H1 (cell line): ENCODE results near the gene CCDC144A. TPM values are rescaled to one million over a fixed set of nuclear protein-coding genes. Genes with fewer than 3 reads are reported as not detected.

Source experiments
- CTCF ChIA-PET: fragments of 300-600 bp; sonication (Branson Sonifier 250); formaldehyde crosslinking; loops from one replicate; lab custom pipeline; 2021; ENCODE audit not compliant: partially characterized antibody; lab: Charles Lee
- POLR2A ChIA-PET: fragments of 300-600 bp; sonication (Branson Sonifier 250); formaldehyde crosslinking; loops from one replicate; lab custom pipeline; 2021; ENCODE audit warnings: inconsistent platforms; ENCODE audit not compliant: partially characterized antibody; lab: Charles Lee
- DNase-seq, 2 experiments: peaks; one replicate each; pipeline versions ENCODE4 v3.0.0 to v3.0.0-alpha.2; 2010 to 2022; ENCODE audit warnings: low spot score in 2 of 2, low read depth in 1 of 2, mixed read lengths in 1 of 2
- FAIRE-seq: peaks from 2 replicates; lab custom pipeline; 2011; peaks lifted over from hg19 to GRCh38; lab: Jason Lieb, UNC
- H2AFZ ChIP-seq: 2 replicates; pipeline ENCODE4 v1.8.1; 2012; ENCODE audit warnings: low read length, inconsistent platforms
- H2AK5ac ChIP-seq: 2 replicates; pipeline ENCODE4 v1.6.1; 2013; ENCODE audit warnings: low read depth, low read length
- H2BK120ac ChIP-seq: replicated peaks from 2 replicates; pipeline ENCODE3; 2013; ENCODE audit warnings: low read depth, low read length, inconsistent platforms
- H2BK12ac ChIP-seq: 2 replicates; pipeline ENCODE4 v1.6.1; 2013; ENCODE audit warnings: low read depth, low read length
- H2BK15ac ChIP-seq: 2 replicates; pipeline ENCODE4 v1.6.1; 2013; ENCODE audit warnings: low read length
- H2BK20ac ChIP-seq: 2 replicates; pipeline ENCODE4 v1.6.1; 2013; ENCODE audit warnings: low read length
- H2BK5ac ChIP-seq: 2 replicates; pipeline ENCODE4 v1.6.1; 2013; ENCODE audit warnings: low read depth, low read length
- H3K14ac ChIP-seq: 2 replicates; pipeline ENCODE4 v1.6.1; 2013; ENCODE audit warnings: inconsistent platforms; ENCODE audit not compliant: insufficient read length
- H3K18ac ChIP-seq: 2 replicates; pipeline ENCODE4 v1.6.1; 2013; ENCODE audit warnings: low read length; ENCODE audit errors: extremely low read depth
- H3K23ac ChIP-seq: 2 replicates; pipeline ENCODE4 v1.6.1; 2013; ENCODE audit warnings: inconsistent platforms; ENCODE audit not compliant: insufficient read length
- H3K23me2 ChIP-seq: 2 replicates; pipeline ENCODE4 v1.6.1; 2013; ENCODE audit warnings: low read depth, low read length
- H3K27ac ChIP-seq: 2 replicates; pipeline ENCODE4 v1.6.1; 2011; ENCODE audit warnings: low read depth, low read length, inconsistent platforms
- H3K27me3 ChIP-seq, 4 experiments: replicated peaks in 1 of 4; 1 replicate in 1 of 4; 2 replicates in 3 of 4; pipeline versions ENCODE4 v1.6.1 to v1.8.1; 2011 to 2013; ENCODE audit warnings: low read length in 3 of 4, mild to moderate bottlenecking in 3 of 4, inconsistent platforms in 2 of 4, mixed read lengths in 2 of 4, moderate library complexity in 1 of 4; ENCODE audit not compliant: control insufficient read depth in 3 of 4, insufficient read depth in 3 of 4; ENCODE audit errors: extremely low read depth in 1 of 4
- H3K36me3 ChIP-seq, 4 experiments: 2 replicates each; pipeline versions ENCODE4 v1.6.1 to v1.8.1; 2011 to 2013; ENCODE audit warnings: mild to moderate bottlenecking in 4 of 4, low read length in 3 of 4, moderate library complexity in 2 of 4, control low read depth in 1 of 4, inconsistent platforms in 1 of 4; ENCODE audit not compliant: insufficient read depth in 4 of 4, control insufficient read depth in 2 of 4
- H3K4ac ChIP-seq: replicated peaks from 2 replicates; pipeline ENCODE3; 2013; ENCODE audit warnings: low read length, low read depth, mixed read lengths, inconsistent platforms; ENCODE audit not compliant: insufficient read length
- H3K4me1 ChIP-seq, 4 experiments: replicated peaks in 1 of 4; 1 replicate in 1 of 4; 2 replicates in 3 of 4; pipeline versions ENCODE4 v1.6.1 to v1.8.1; 2011 to 2013; ENCODE audit warnings: low read length in 3 of 4, inconsistent platforms in 2 of 4, mixed read lengths in 1 of 4; ENCODE audit not compliant: insufficient read depth in 4 of 4, control insufficient read depth in 3 of 4
- H3K4me2 ChIP-seq, 2 experiments: 2 replicates each; pipeline versions ENCODE4 v1.6.1 to v1.8.1; 2011 to 2013; ENCODE audit warnings: low read depth in 2 of 2, low read length in 2 of 2, control low read depth in 1 of 2, inconsistent platforms in 1 of 2, mild to moderate bottlenecking in 1 of 2; ENCODE audit not compliant: insufficient read depth in 1 of 2
- H3K4me3 ChIP-seq, 4 experiments: fragments of 200-600, 300-600 bp in 1 of 4; sonication (generic), shearing (Covaris generic), sonication (Bioruptor Twin) in 1 of 4; 2 replicates each; pipeline versions ENCODE4 v1.5.1 to v1.8.1; 2011 to 2016; ENCODE audit warnings: low read length in 4 of 4, low read depth in 3 of 4, control low read depth in 2 of 4, inconsistent platforms in 2 of 4, mild to moderate bottlenecking in 2 of 4, mixed read lengths in 1 of 4, moderate library complexity in 1 of 4; ENCODE audit not compliant: insufficient read depth in 2 of 4; ENCODE audit errors: extremely low read depth in 1 of 4
- H3K56ac ChIP-seq: replicated peaks from 2 replicates; pipeline ENCODE3; 2013; ENCODE audit warnings: low read depth, mild to moderate bottlenecking, mixed read lengths, low read length, inconsistent platforms; ENCODE audit not compliant: insufficient read length
- H3K79me1 ChIP-seq: 2 replicates; pipeline ENCODE4 v1.6.1; 2013; ENCODE audit warnings: low read depth, low read length, control low read depth
- H3K79me2 ChIP-seq, 2 experiments: 2 replicates each; pipeline versions ENCODE4 v1.6.1 to v1.8.1; 2012 to 2013; ENCODE audit warnings: low read length in 2 of 2, mild to moderate bottlenecking in 2 of 2, inconsistent platforms in 1 of 2; ENCODE audit not compliant: insufficient read depth in 2 of 2, control insufficient read depth in 1 of 2
- H3K9ac ChIP-seq, 4 experiments: replicated peaks in 1 of 4; 1 replicate in 1 of 4; 2 replicates in 3 of 4; pipeline versions ENCODE4 v1.6.1 to v1.8.1; 2011 to 2013; ENCODE audit warnings: low read depth in 3 of 4, low read length in 3 of 4, control low read depth in 2 of 4, mild to moderate bottlenecking in 2 of 4, moderate library complexity in 2 of 4, inconsistent platforms in 1 of 4; ENCODE audit errors: extremely low read depth in 1 of 4
- H3K9me3 ChIP-seq, 2 experiments: 2 replicates each; pipeline versions ENCODE4 v1.6.1 to v1.8.1; 2012 to 2013; ENCODE audit warnings: mild to moderate bottlenecking in 2 of 2, moderate library complexity in 2 of 2, control low read depth in 1 of 2, inconsistent platforms in 1 of 2, low read depth in 1 of 2, low read length in 1 of 2, mixed read lengths in 1 of 2; ENCODE audit not compliant: insufficient read depth in 2 of 2
- H4K20me1 ChIP-seq, 2 experiments: replicated peaks in 1 of 2; 2 replicates each; pipeline versions ENCODE3 to v1.8.1; 2011 to 2013; ENCODE audit warnings: inconsistent platforms in 2 of 2, low read length in 2 of 2, mild to moderate bottlenecking in 1 of 2; ENCODE audit not compliant: insufficient read depth in 2 of 2, control insufficient read depth in 1 of 2
- H4K5ac ChIP-seq: 2 replicates; pipeline ENCODE4 v1.6.1; 2013; ENCODE audit warnings: low read length, low read depth, mixed read lengths, inconsistent platforms; ENCODE audit not compliant: insufficient read length
- H4K8ac ChIP-seq: 2 replicates; pipeline ENCODE4 v1.8.0; 2013; ENCODE audit warnings: mild to moderate bottlenecking, moderate library complexity, low read length, inconsistent platforms; ENCODE audit not compliant: insufficient read depth; ENCODE audit errors: extremely low read depth
- H4K91ac ChIP-seq: replicated peaks from 2 replicates; pipeline ENCODE3; 2013; ENCODE audit warnings: low read length, mixed read lengths, inconsistent platforms; ENCODE audit not compliant: insufficient read length
- BCL11A ChIP-seq, 2 experiments: IDR thresholded peaks; one replicate each; pipeline ENCODE4 v1.6.1; 2011; ENCODE audit warnings: low read depth in 2 of 2, low read length in 2 of 2, mild to moderate bottlenecking in 2 of 2
- CHD2 ChIP-seq: IDR thresholded peaks from 2 replicates; pipeline ENCODE4 v1.6.1; 2012; ENCODE audit warnings: low read length, improper control_type of control experiment
- EGR1 ChIP-seq: IDR thresholded peaks from 2 replicates; pipeline ENCODE4 v1.6.1; 2011; ENCODE audit warnings: low read depth, low read length, borderline replicate concordance
- EP300 ChIP-seq, 2 experiments: IDR thresholded peaks; 1 replicate in 1 of 2; 2 replicates in 1 of 2; pipeline ENCODE4 v1.6.1; 2011 to 2012; ENCODE audit warnings: low read depth in 2 of 2, low read length in 2 of 2, mild to moderate bottlenecking in 2 of 2, borderline replicate concordance in 1 of 2, inconsistent platforms in 1 of 2, moderate library complexity in 1 of 2
- FOSL1 ChIP-seq: IDR thresholded peaks from 2 replicates; pipeline ENCODE4 v1.6.1; 2011; ENCODE audit warnings: mild to moderate bottlenecking, low read depth, low read length, moderate library complexity; ENCODE audit not compliant: insufficient read depth
- HDAC6 ChIP-seq: IDR thresholded peaks from one replicate; pipeline ENCODE4 v1.7.1; 2012; ENCODE audit warnings: low read depth, mild to moderate bottlenecking, inconsistent platforms, low read length, moderate library complexity
- KDM1A ChIP-seq: fragments of 200-600, 300-600 bp; sonication (generic); IDR thresholded peaks from 2 replicates; pipeline ENCODE4 v1.7.1; 2016; ENCODE audit warnings: mild to moderate bottlenecking, low read length, borderline replicate concordance
- SAP30 ChIP-seq: fragments of 300-600 bp; sonication (generic); IDR thresholded peaks from 2 replicates; pipeline ENCODE4 v1.7.1; 2012; ENCODE audit warnings: low read length, moderate library complexity, mild to moderate bottlenecking, inconsistent platforms; ENCODE audit not compliant: insufficient read depth, insufficient replicate concordance
- YY1 ChIP-seq: IDR thresholded peaks from 2 replicates; pipeline ENCODE4 v1.6.1; 2011; ENCODE audit warnings: low read depth, mild to moderate bottlenecking, low read length
- WGBS, 2 experiments: shearing (Covaris generic) in 1 of 2; methylation state at CpG; one replicate each; pipeline versions ENCODE4 v1.1.6 to v1.1.7; 2013 to 2015; ENCODE audit warnings: low lambda C conversion rate in 2 of 2, mixed read lengths in 2 of 2, inconsistent platforms in 1 of 2, low coverage in 1 of 2, missing lambda C conversion rate in 1 of 2; ENCODE audit not compliant: insufficient replicate concordance in 2 of 2, insufficient coverage in 1 of 2, insufficient read length in 1 of 2; ENCODE audit errors: extremely low coverage in 1 of 2, missing lambda C conversion rate in 1 of 2; 5-methylcytosine and 5-hydroxymethylcytosine counted together
- polyA plus RNA-seq, 7 experiments: library from polyadenylated mRNA; depleted of rRNA in 3 of 7; stranded (reverse) in 5 of 7; unstranded in 2 of 7; fragments of >200 nt in 5 of 7; fragments of 200-250 nt in 2 of 7; gene quantifications; 1 replicate in 5 of 7; 2 replicates in 1 of 7; 4 replicates in 1 of 7; pipeline versions ENCODE4 v1.2.1 to v1.2.3, GENCODE V29; 2011 to 2013; ENCODE audit warnings: missing spikeins in 2 of 7, mixed read lengths in 2 of 7
- total RNA-seq: library from RNA; stranded (reverse); fragmentation: NEBNext Ultra II Directional; extraction: Animal tissue kit (Norgen Biotek cat#: 25700); gene quantifications from 2 replicates; pipeline ENCODE4 v1.2.1, GENCODE V29; 2021
- TF ChIP-seq, protein P1 (sequence below): IDR thresholded peaks from 2 replicates; pipeline ENCODE4 v1.6.1; 2012; ENCODE audit warnings: inconsistent platforms

CCDC144A gene
- total and polyA plus RNA-seq, 2 of the 8 experiments (the other 6 are each of a cell fraction or from before 2014, with no cell fraction given), result 0.35 to 1.7 TPM

DNA sequence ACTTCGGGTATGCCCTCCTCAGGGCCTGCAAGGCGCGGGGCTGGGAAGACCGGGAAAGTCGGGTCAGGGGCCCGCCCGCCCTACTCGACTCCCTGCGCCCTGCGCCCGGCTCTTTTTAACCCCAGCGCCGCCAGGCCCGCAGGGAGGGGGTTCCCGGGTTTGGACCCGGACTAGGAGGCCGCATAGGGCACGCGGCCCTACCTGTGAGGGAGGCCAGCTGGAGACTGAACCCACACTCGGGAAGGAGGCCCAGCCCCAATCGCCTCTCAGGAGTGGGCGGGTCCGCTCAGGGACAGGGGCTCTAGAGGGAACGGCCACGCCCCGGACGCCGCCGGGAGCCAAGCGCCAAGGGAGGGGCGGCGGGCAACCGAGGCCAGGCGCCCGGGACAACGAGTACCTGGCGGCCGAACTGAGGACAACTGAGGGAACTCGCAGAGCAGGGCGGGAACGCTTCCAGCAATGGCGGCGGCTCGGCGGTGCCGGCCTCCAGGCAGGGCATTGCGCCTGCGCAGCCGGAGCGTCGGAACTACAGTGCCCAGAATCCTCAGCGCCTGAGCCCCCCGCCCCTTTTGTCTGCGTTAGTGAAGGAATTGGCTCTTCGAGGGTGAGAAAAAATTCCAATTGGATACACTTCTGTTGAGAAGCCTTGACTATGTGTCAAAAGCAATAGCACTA is 36.5 kb upstream of the CCDC144A start, which contains the start of gene ZNF624:
ZNF624 (minus strand) TSS at position 484 of the 675 bp plus-strand sequence.
- H2BK120ac ChIP-seq, result no peak within 1 kb of the TSS
- peak within 1 kb of the TSS; percentile 93; the same call in 1 of the 2 replicates for H4K8ac ChIP-seq
- H3K23ac ChIP-seq, result no peak within 1 kb of the TSS
- H2AFZ ChIP-seq, result peak within 1 kb of the TSS; percentile 79
- H3K14ac ChIP-seq, result no peak within 1 kb of the TSS
- peak within 1 kb of the TSS; percentile 4; the same call in 1 of the 2 replicates for H3K18ac ChIP-seq
- H3K4ac ChIP-seq, result no peak within 1 kb of the TSS
- H3K27ac ChIP-seq, result peak within 1 kb of the TSS; percentile 77; the same call in 1 of the 2 replicates
- no peaks in the 10 kb centered on the region for H3K79me2 ChIP-seq
- H3K56ac ChIP-seq, result peak within 1 kb of the TSS; percentile 64
- H3K23me2 ChIP-seq, result peaks cover 5% of the 10 kb centered on the region; the same call in 1 of the 2 replicates
- H3K4me2 ChIP-seq, result peak within 1 kb of the TSS; percentile 87 to 90
- no peak within 1 kb of the TSS for H4K5ac ChIP-seq
- H4K20me1 ChIP-seq, result no peaks in the 10 kb centered on the region
- H2BK20ac ChIP-seq, result no peak within 1 kb of the TSS
- peak within 1 kb of the TSS; percentile 34 to 61 (median 52); a peak in 6 of 7 replicates for H3K9ac ChIP-seq
- 0 out of 2 replicates have a peak within 1 kb of the TSS, but pooled peaks have one; percentile 54 for H2BK5ac ChIP-seq
- no peaks in the 10 kb centered on the region for H3K36me3 ChIP-seq
- peak; percentile 89 to 93 for DNase-seq
- no peak within 1 kb of the TSS for H4K91ac ChIP-seq
- H2BK12ac ChIP-seq, result no peak within 1 kb of the TSS
- 1% methylated on average over 44 of the region's 55 CpGs; no CpG with 5 or more reads in 1 of the 2 experiments for WGBS, 2 experiments
- ChIA-PET CTCF (interaction anchor here (0.9 kb wide), 1 partner anchor 11 kb away, joined by 3 read pairs; no protein-coding TSS in a partner anchor), POLR2A (interaction anchor here (1.7 kb wide), 1 partner anchor 142 kb away, joined by 3 read pairs; no protein-coding TSS in a partner anchor)
- H3K9me3 ChIP-seq, result no peaks in the 10 kb centered on the region
- no peaks in the 10 kb centered on the region for H3K79me1 ChIP-seq
- peaks cover 1 to 9% (median 4%) of the 10 kb centered on the region in 4 experiments; a peak in 5 of 7 replicates for H3K4me1 ChIP-seq
- H3K4me3 ChIP-seq, result peak within 1 kb of the TSS; percentile 42 to 72 (median 62)
- H2AK5ac ChIP-seq, result no peak within 1 kb of the TSS
- H2BK15ac ChIP-seq, result no peak within 1 kb of the TSS
- no peaks in the 10 kb centered on the region for H3K27me3 ChIP-seq
- no peak for FAIRE-seq
- TF ChIP-seq YY1 (peak; percentile 98), SAP30 (no peak), CHD2 (no peak), EGR1 (no peak), HDAC6 (no peak), KDM1A (peak; percentile 43; the same call in 1 of the 2 replicates), BCL11A (IDR thresholded peaks at IDR 0.05; ENCODE audit: low read depth in 2 of 2, low read length in 2 of 2) (no peak), FOSL1 (no peak), EP300 (IDR thresholded peaks at IDR 0.05; ENCODE audit: borderline replicate concordance in 1 of 2, low read depth in 2 of 2, low read length in 2 of 2) (no peak)
- TF ChIP-seq, protein P1, sequence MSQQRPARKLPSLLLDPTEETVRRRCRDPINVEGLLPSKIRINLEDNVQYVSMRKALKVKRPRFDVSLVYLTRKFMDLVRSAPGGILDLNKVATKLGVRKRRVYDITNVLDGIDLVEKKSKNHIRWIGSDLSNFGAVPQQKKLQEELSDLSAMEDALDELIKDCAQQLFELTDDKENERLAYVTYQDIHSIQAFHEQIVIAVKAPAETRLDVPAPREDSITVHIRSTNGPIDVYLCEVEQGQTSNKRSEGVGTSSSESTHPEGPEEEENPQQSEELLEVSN, result peak; percentile 73; the same call in 1 of the 2 replicates
